Neural cell (in vitro differentiated cells): ENCODE data around the gene EMILIN2. TPM values are rescaled to one million over a fixed set of nuclear protein-coding genes. Genes with fewer than 3 reads are reported as not detected.

Source experiments
- H2AFZ ChIP-seq: fragments of 200-600, 300-800 bp; sonication (generic), shearing (Covaris generic); 2 replicates; pipeline ENCODE4 v1.6.0; 2014; ENCODE audit warnings: low read depth, mild to moderate bottlenecking, antibody characterized with exemption, low read length, moderate library complexity
- H3F3A ChIP-seq: fragments of 200-600 bp; shearing (Covaris generic); 2 replicates; pipeline ENCODE4 v1.6.1; 2016; ENCODE audit warnings: mild to moderate bottlenecking, moderate library complexity, mixed read lengths, antibody characterized with exemption, low read length; ENCODE audit not compliant: insufficient read depth, poor library complexity, severe bottlenecking
- H3K27ac ChIP-seq: fragments of 200-600, 300-800 bp; sonication (generic), shearing (Covaris generic); 2 replicates; pipeline ENCODE4 v1.5.1; 2014; ENCODE audit warnings: mild to moderate bottlenecking, low read length, moderate library complexity
- H3K27me3 ChIP-seq: fragments of 300-800, 200-600 bp; sonication (generic), shearing (Covaris generic); 2 replicates; pipeline ENCODE4 v1.6.0; 2014; ENCODE audit warnings: mild to moderate bottlenecking, low read depth, low read length, moderate library complexity; ENCODE audit not compliant: insufficient read depth
- H3K36me3 ChIP-seq: fragments of 300-800, 200-600 bp; sonication (generic), shearing (Covaris generic); 2 replicates; pipeline ENCODE4 v1.5.1; 2014; ENCODE audit warnings: mild to moderate bottlenecking, antibody characterized with exemption, low read length, moderate library complexity; ENCODE audit not compliant: insufficient read depth
- H3K4me2 ChIP-seq: fragments of 300-800, 200-600 bp; sonication (generic), shearing (Covaris generic); 2 replicates; pipeline ENCODE4 v1.6.0; 2014; ENCODE audit warnings: mild to moderate bottlenecking, low read length
- H3K4me3 ChIP-seq: fragments of 300-800, 200-600 bp; sonication (generic), shearing (Covaris generic); 2 replicates; pipeline ENCODE4 v1.5.1; 2014; ENCODE audit warnings: mild to moderate bottlenecking, low read length, moderate library complexity
- H3K79me2 ChIP-seq: fragments of 200-600 bp; shearing (Covaris generic); replicated peaks from 2 replicates; pipeline ENCODE4 v1.6.0; 2014; ENCODE audit warnings: mild to moderate bottlenecking, low read length, moderate library complexity; ENCODE audit not compliant: insufficient read depth
- H3K9ac ChIP-seq: fragments of 300-800, 200-600 bp; sonication (generic), shearing (Covaris generic); 2 replicates; pipeline ENCODE4 v1.6.1; 2016; ENCODE audit warnings: mild to moderate bottlenecking, low read length, mixed read lengths
- H3K9me2 ChIP-seq: fragments of 200-600 bp; shearing (Covaris generic); 2 replicates; pipeline ENCODE4 v1.6.1; 2016; ENCODE audit warnings: mild to moderate bottlenecking, low read length, mixed read lengths; ENCODE audit not compliant: insufficient read depth
- H3K9me3 ChIP-seq: fragments of 200-600, 300-800 bp; sonication (generic), shearing (Covaris generic); 2 replicates; pipeline ENCODE4 v1.6.1; 2016; ENCODE audit warnings: mild to moderate bottlenecking, mixed run types, low read length, moderate library complexity, mixed read lengths
- H4K20me1 ChIP-seq: fragments of 200-600 bp; shearing (Covaris generic); 2 replicates; pipeline ENCODE4 v1.6.1; 2016; ENCODE audit warnings: mild to moderate bottlenecking, mixed run types; ENCODE audit not compliant: insufficient read depth
- CTCF ChIP-seq: fragments of 450-650 bp; IDR thresholded peaks from 2 replicates; pipeline ENCODE4 v1.5.1; 2014; ENCODE audit warnings: antibody characterized with exemption, mild to moderate bottlenecking, moderate library complexity; ENCODE audit not compliant: poor library complexity, severe bottlenecking
- EP300 ChIP-seq: fragments of 450-650 bp; conservative IDR thresholded peaks from 2 replicates; pipeline ENCODE4 v1.6.1; 2014; ENCODE audit warnings: antibody characterized with exemption, mild to moderate bottlenecking, moderate library complexity; ENCODE audit not compliant: poor library complexity, severe bottlenecking
- EZH2 ChIP-seq: fragments of 200-600, 300-800 bp; shearing (Covaris generic), sonication (generic); IDR thresholded peaks from 2 replicates; pipeline ENCODE4 v1.6.1; 2014; ENCODE audit warnings: antibody characterized with exemption, low read length, borderline replicate concordance, mild to moderate bottlenecking; ENCODE audit not compliant: insufficient read depth, poor library complexity, severe bottlenecking
- MXI1 ChIP-seq: fragments of 450-650 bp; conservative IDR thresholded peaks from 2 replicates; pipeline ENCODE4 v1.6.1; 2014; ENCODE audit warnings: antibody characterized with exemption, mild to moderate bottlenecking; ENCODE audit not compliant: poor library complexity, severe bottlenecking
- POLR2AphosphoS5 ChIP-seq: IDR thresholded peaks from 2 replicates; pipeline ENCODE4 v1.6.1; 2012
- RAD21 ChIP-seq: fragments of 450-650 bp; conservative IDR thresholded peaks from 2 replicates; pipeline ENCODE4 v1.6.1; 2014; ENCODE audit warnings: antibody characterized with exemption, mild to moderate bottlenecking, moderate library complexity
- REST ChIP-seq: IDR thresholded peaks from 2 replicates; pipeline ENCODE4 v1.6.1; 2012; ENCODE audit warnings: borderline replicate concordance
- SMC3 ChIP-seq: fragments of 450-650 bp; conservative IDR thresholded peaks from 2 replicates; pipeline ENCODE4 v1.6.1; 2014; ENCODE audit warnings: antibody characterized with exemption, mild to moderate bottlenecking, moderate library complexity; ENCODE audit not compliant: poor library complexity
- TAF1 ChIP-seq: IDR thresholded peaks from 2 replicates; pipeline ENCODE4 v1.6.1; 2012; ENCODE audit warnings: low read depth
- polyA plus RNA-seq: library from polyadenylated mRNA; depleted of rRNA; stranded (reverse); fragments of >200 nt; gene quantifications from 2 replicates; pipeline ENCODE4 v1.2.3, GENCODE V29; 2014

Gene EMILIN2
- polyA plus RNA-seq, 1 donor from 2014 or later: not detected

GRCh38 chr18:2920546-2921343, 73.9 kb downstream of the EMILIN2 start:
- Histone ChIP-seq H3K36me3 (no peaks in the 10 kb centered on the region), H3F3A (no peaks in the 10 kb centered on the region), H2AFZ (no peak overlapping the region), H3K4me3 (no peak overlapping the region), H3K4me2 (no peak overlapping the region), H3K9ac (no peak overlapping the region), H4K20me1 (no peaks in the 10 kb centered on the region), H3K9me2 (no peaks in the 10 kb centered on the region), H3K9me3 (no peaks in the 10 kb centered on the region), H3K27me3 (no peaks in the 10 kb centered on the region), H3K79me2 (no peaks in the 10 kb centered on the region), H3K27ac (no peak overlapping the region)
- no peak for TF ChIP-seq POLR2AphosphoS5
- no peak for TF ChIP-seq SMC3
- no peak for TF ChIP-seq EZH2
- TF ChIP-seq TAF1: no peak
- TF ChIP-seq CTCF: no peak
- no peak for TF ChIP-seq RAD21
- TF ChIP-seq REST: no peak
- no peak for TF ChIP-seq MXI1
- TF ChIP-seq EP300: no peak

GRCh38 chr18:2921778-2922177, 75.0 kb downstream of the EMILIN2 start:
- Histone ChIP-seq H3K9me3 (no peaks in the 10 kb centered on the region), H3K4me3 (no peak overlapping the region), H3K79me2 (no peaks in the 10 kb centered on the region), H3K36me3 (no peaks in the 10 kb centered on the region), H2AFZ (no peak overlapping the region), H3F3A (no peaks in the 10 kb centered on the region), H3K4me2 (no peak overlapping the region), H3K9ac (no peak overlapping the region), H3K27me3 (no peaks in the 10 kb centered on the region), H3K9me2 (no peaks in the 10 kb centered on the region), H4K20me1 (no peaks in the 10 kb centered on the region), H3K27ac (no peak overlapping the region)
- TF ChIP-seq POLR2AphosphoS5 (no peak), MXI1 (no peak)
